Measurements from ENCODE around the gene EEF1AKMT4.

The EEF1AKMT4 gene

GRCh38 chr3:184250167-184250828 is 826 bp downstream of the EEF1AKMT4 start:
- peak overlapping the region; percentile 100 for H3K4me3 ChIP-seq (ENCODE audit: low read length)
- TF ChIP-seq CTCF (conservative IDR thresholded peaks at IDR 0.05; ENCODE audit: low read length), result peak; percentile 98
- DNase-seq (ENCODE audit: low read depth), result peak; percentile 84

- TF ChIP-seq CTCF (conservative IDR thresholded peaks at IDR 0.05; ENCODE audit: low read length), result no peak
- no peak for DNase-seq (ENCODE audit: low read depth)
- no peak overlapping the region for H3K4me3 ChIP-seq (ENCODE audit: low read length)
Observed at GRCh38 chr3:184255291-184256039, 6.0 kb downstream of the EEF1AKMT4 start.

DNA sequence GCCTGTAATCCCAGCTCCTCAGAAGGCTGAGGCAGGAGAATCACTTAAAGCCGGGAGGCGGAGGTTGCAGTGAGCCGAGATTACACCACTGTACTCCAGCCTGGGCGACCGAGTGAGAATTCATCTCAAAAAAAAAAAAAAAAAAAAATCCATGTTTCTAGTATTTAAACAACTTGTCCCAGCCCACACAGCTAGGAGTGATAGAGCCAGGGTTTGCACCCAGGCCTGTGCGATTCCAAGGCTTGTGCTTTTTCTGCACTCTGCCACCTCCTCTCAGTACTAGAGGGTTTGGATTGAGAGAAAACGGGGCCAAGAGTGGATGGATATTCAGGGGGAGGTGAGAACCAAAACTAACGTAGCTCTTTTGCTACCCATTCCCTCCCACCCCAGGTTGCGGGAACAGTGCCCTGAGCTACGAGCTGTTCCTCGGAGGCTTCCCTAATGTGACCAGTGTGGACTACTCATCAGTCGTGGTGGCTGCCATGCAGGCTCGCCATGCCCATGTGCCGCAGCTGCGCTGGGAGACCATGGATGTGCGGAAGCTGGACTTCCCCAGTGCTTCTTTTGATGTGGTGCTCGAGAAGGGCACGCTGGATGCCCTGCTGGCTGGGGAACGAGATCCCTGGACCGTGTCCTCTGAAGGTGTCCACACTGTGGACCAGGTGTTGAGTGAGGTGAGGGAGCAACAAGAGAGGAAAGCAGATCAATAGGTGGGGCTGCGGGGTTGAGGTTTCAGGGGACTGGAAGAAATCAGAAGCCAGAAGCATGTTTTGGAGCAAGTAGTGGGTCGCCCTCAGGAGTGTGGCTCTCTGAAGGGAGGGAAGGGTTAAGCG is 7.8 kb downstream of the EEF1AKMT4 start:
- no peak overlapping the region for H3K4me3 ChIP-seq (ENCODE audit: low read length)
- DNase-seq (ENCODE audit: low read depth), result no peak
- TF ChIP-seq CTCF (conservative IDR thresholded peaks at IDR 0.05; ENCODE audit: low read length), result no peak

DNA sequence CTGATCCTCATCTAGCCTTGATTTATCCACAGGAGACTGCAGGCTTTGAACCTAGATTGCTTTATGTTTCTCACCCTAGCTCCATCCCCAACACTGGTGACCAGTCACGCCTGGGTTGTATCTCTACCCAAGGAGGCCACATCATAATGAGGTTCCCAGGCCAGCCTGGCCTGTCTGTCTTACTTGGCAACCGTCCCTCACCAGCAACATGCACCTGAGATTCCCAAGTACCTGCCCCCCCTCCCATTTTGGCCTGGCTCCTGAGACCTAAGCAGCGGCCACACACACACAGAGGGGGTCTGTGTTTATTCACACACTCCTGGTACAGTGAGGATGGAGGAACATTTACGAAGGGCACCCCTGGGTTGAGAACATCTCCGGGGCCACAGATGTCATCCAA is 9.5 kb downstream of the EEF1AKMT4 start:
- no peak overlapping the region for H3K4me3 ChIP-seq (ENCODE audit: low read length)
- DNase-seq (ENCODE audit: low read depth), result no peak
- TF ChIP-seq CTCF (conservative IDR thresholded peaks at IDR 0.05; ENCODE audit: low read length), result no peak

GRCh38 chr3:184259396-184259877 is 10.0 kb downstream of the EEF1AKMT4 start:
- DNase-seq (ENCODE audit: low read depth), result no peak
- H3K4me3 ChIP-seq (ENCODE audit: low read length), result no peak overlapping the region
- TF ChIP-seq CTCF (conservative IDR thresholded peaks at IDR 0.05; ENCODE audit: low read length), result no peak

DNA sequence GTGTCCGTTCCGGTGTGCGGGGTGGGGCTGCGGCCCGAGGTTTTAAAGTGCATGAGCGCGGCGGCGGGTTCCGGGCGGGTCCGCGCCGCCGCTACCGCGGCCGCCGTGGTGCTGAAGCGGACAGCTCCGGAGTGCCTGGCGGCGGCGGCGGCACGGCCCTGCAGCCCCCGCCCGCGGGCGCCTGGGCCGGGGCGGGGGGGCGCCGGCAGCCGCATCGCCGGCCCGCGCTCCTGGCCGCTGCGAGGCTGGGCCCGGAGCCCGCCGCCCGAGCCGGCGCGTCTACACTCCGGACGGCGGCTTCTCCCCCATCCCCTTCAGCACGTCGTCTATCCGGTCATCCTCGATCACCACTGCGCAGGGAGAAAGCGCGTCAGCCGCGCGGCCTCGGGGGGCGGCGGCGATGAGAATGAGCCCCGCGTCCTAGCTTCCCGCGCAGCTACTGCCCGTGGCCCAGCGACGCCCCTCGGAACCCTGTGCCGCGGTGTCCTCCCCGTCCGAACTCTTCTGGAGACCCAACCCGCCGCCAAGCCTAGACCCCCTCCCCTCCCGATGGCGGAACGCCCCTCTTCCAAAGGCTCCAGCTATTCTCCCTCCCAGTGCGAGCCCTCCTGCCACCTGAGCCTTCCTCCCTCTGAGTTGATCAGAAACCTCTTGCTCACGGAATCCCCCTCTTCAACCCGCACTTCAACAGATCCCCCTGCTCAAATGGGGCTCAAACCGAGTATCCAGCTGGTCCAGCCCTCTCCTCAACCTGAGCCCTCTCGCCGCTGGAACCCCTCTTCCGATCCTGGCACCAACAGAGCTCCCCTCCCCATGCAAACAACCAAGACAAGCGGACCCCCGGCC is 10.6 kb downstream of the EEF1AKMT4 start:
- DNase-seq (ENCODE audit: low read depth), result no peak
- TF ChIP-seq CTCF (conservative IDR thresholded peaks at IDR 0.05; ENCODE audit: low read length), result no peak
- peak overlapping the region; percentile 46 for H3K4me3 ChIP-seq (ENCODE audit: low read length)

All from AG10803 (cell line).